Gastrocnemius medialis (tissue), 4 donors: Measurements from ENCODE around the gene ASIC3.

Source experiments
- CTCF ChIP-seq, 5 experiments: fragments of 450-650 bp in 3 of 5; fragments of 200-600 bp in 2 of 5; sonication (generic) in 2 of 5; IDR thresholded peaks in 4 of 5; conservative IDR thresholded peaks in 1 of 5; 1 replicate in 4 of 5; 2 replicates in 1 of 5; pipeline ENCODE4 v1.5.1; 2016 to 2019; ENCODE audit warnings: antibody characterized with exemption in 5 of 5, mild to moderate bottlenecking in 3 of 5, moderate library complexity in 3 of 5
- POLR2A ChIP-seq, 2 donors: fragments of 450-650 bp; IDR thresholded peaks; one replicate each; pipeline ENCODE4 v1.6.1; 2017; ENCODE audit warnings: antibody characterized with exemption in 2 of 2, mild to moderate bottlenecking in 2 of 2, moderate library complexity in 2 of 2

DNA sequence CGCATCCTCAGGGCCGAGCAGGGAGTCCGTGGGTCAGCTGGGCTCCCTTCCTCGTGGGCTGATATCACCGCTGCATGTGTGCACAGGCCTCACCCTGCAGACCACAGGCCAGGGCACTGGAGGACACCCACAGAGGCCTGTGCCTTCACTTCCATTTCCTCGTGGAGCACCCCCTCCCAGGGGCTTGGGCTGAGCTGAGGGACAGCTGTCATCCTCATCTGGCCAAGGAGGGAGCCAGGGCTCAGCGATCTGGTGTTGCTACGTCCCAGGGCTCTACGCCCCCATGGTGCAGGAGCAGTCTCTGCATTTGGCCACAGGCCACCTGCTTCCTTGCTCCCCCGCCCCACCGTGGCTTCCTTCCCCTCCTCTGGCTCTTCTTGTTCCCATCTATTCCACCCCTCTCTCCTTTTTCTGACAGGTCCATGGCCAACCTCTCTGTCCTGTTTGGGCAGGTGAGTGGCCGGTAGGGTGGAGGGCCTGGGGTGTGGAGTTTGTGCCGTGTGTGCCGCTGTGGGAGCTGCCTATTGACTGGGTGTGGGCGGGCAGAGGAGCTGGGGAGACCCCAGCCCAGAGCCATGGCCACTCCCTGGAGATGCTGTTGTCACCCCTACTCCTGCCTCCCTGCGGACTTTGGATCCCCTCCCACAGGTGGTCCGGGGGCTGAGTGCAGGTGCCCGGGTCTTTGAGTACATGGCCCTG, 8.3 kb upstream of the ASIC3 start:
- no peak for TF ChIP-seq CTCF (IDR thresholded peaks at IDR 0.05 in 4 of 5, conservative IDR thresholded peaks at IDR 0.05 in 1 of 5)
- no peak for TF ChIP-seq POLR2A (IDR thresholded peaks at IDR 0.05)
